Testis (tissue), 2 donors: ENCODE results near the gene NRP2.

Experiments
- CTCF ChIP-seq, 3 experiments: fragments of 450-650 bp in 2 of 3; fragments of 200-600 bp in 1 of 3; sonication (generic) in 1 of 3; IDR thresholded peaks; one replicate each; pipeline ENCODE4 v1.5.1; 2016 to 2019; ENCODE audit warnings: antibody characterized with exemption in 3 of 3, mild to moderate bottlenecking in 2 of 3, moderate library complexity in 1 of 3
- POLR2A ChIP-seq: fragments of 450-650 bp; IDR thresholded peaks from one replicate; pipeline ENCODE4 v1.6.1; 2017; ENCODE audit warnings: antibody characterized with exemption, mild to moderate bottlenecking, moderate library complexity

- no peak for TF ChIP-seq CTCF (IDR thresholded peaks at IDR 0.05)
- TF ChIP-seq POLR2A: no peak
Observed at GRCh38 chr2:205771031-205771430, 88.7 kb downstream of the NRP2 start.
